Lung (tissue), 12 donors: ENCODE measurements around the gene TAF10. TPM values are rescaled to one million over a fixed set of nuclear protein-coding genes. Genes with fewer than 3 reads are reported as not detected.

Experiments
- ATAC-seq: fragments of 200-7000 bp; cut with Tn5 transposase; one replicate; pipeline ENCODE4 v1.9.1; 2020; ENCODE audit warnings: moderate number of reproducible peaks; ENCODE audit not compliant: insufficient read depth, low FRiP score
- DNase-seq, 3 donors: peaks; one replicate each; pipeline ENCODE4 v3.0.0-alpha.2; 2013 to 2017
- H3K27ac ChIP-seq, 2 donors: one replicate each; pipeline ENCODE4 v1.5.1; 2013; ENCODE audit warnings: mild to moderate bottlenecking in 2 of 2, moderate library complexity in 2 of 2, control low read depth in 1 of 2, inconsistent platforms in 1 of 2, low read depth in 1 of 2, low read length in 1 of 2
- H3K27me3 ChIP-seq, 3 donors: one replicate each; pipeline ENCODE4 v1.5.1; 2013; ENCODE audit warnings: low read length in 2 of 3; ENCODE audit not compliant: control insufficient read depth in 3 of 3, insufficient read depth in 3 of 3
- H3K36me3 ChIP-seq, 4 donors: one replicate each; pipeline ENCODE4 v1.5.1; 2013; ENCODE audit warnings: low read length in 4 of 4, mild to moderate bottlenecking in 1 of 4, moderate library complexity in 1 of 4; ENCODE audit not compliant: control insufficient read depth in 4 of 4, insufficient read depth in 4 of 4
- H3K4me1 ChIP-seq, 5 donors: one replicate each; pipeline ENCODE4 v1.5.1; 2013; ENCODE audit warnings: low read length in 5 of 5, mild to moderate bottlenecking in 2 of 5, moderate library complexity in 1 of 5; ENCODE audit not compliant: control insufficient read depth in 5 of 5, insufficient read depth in 5 of 5
- H3K4me3 ChIP-seq: one replicate; pipeline ENCODE4 v1.5.1; 2013; ENCODE audit warnings: mild to moderate bottlenecking, control low read depth, moderate library complexity
- H3K9ac ChIP-seq, 2 donors: one replicate each; pipeline ENCODE4 v1.5.1; 2013; ENCODE audit warnings: low read length in 2 of 2, control low read depth in 1 of 2; ENCODE audit not compliant: insufficient read depth in 1 of 2
- H3K9me3 ChIP-seq, 4 donors: one replicate each; pipeline ENCODE4 v1.5.1; 2013; ENCODE audit warnings: low read length in 3 of 4, mild to moderate bottlenecking in 1 of 4, moderate library complexity in 1 of 4; ENCODE audit not compliant: control insufficient read depth in 4 of 4, insufficient read depth in 3 of 4
- WGBS, 2 donors: extraction: QIAGEN DNeasy Blood & Tissue Kit; methylation state at CpG; one replicate each; pipeline ENCODE4 v1.1.7; 2013; 5-methylcytosine and 5-hydroxymethylcytosine counted together
- polyA plus RNA-seq, 2 donors: library from polyadenylated mRNA; stranded (reverse); fragments of 200-250 nt; gene quantifications; one replicate each; pipeline ENCODE4 v1.2.1, GENCODE V29; 2013
- total RNA-seq, 2 donors: library from RNA; depleted of rRNA in 1 of 2; stranded (reverse); fragments of >200 nt in 1 of 2; gene quantifications; one replicate each; pipeline ENCODE4 v1.2.1, GENCODE V29; 2014 to 2021
- TF ChIP-seq, protein P1 (sequence below): IDR thresholded peaks from 2 replicates; pipeline ENCODE4 v1.5.1; 2012; ENCODE audit warnings: mild to moderate bottlenecking; ENCODE audit errors: control extremely low read depth, extremely low read depth
- donor health status: control.
- donor health status: control.
- donor health status: Bipolar disorder and iron deficiency.
- donor health status: healthy.
- donor health status: DM: yes; HTN: yes; CAD: no.

TAF10 gene
- total and polyA plus RNA-seq, 4 donors, result 23.9 to 149 (median 117) TPM

GRCh38 chr11:6599881-6600390, 12.1 kb downstream of the TAF10 start:
- Histone ChIP-seq H3K9ac (no peak overlapping the region), H3K27me3 (no peaks in the 10 kb centered on the region), H3K9me3 (no peaks in the 10 kb centered on the region), H3K4me1 (peaks cover 2 to 42% (median 17%) of the 10 kb centered on the region in 5 donors), H3K27ac (no peak overlapping the region), H3K36me3 (peaks cover 23 to 42% (median 28%) of the 10 kb centered on the region in 4 donors), H3K4me3 (no peak overlapping the region)
- WGBS, 2 donors, result 80 to 92% methylated on average over 2 of the region's 2 CpGs
- ATAC-seq (no peak), DNase-seq (no peak)
- TF ChIP-seq, protein P1, sequence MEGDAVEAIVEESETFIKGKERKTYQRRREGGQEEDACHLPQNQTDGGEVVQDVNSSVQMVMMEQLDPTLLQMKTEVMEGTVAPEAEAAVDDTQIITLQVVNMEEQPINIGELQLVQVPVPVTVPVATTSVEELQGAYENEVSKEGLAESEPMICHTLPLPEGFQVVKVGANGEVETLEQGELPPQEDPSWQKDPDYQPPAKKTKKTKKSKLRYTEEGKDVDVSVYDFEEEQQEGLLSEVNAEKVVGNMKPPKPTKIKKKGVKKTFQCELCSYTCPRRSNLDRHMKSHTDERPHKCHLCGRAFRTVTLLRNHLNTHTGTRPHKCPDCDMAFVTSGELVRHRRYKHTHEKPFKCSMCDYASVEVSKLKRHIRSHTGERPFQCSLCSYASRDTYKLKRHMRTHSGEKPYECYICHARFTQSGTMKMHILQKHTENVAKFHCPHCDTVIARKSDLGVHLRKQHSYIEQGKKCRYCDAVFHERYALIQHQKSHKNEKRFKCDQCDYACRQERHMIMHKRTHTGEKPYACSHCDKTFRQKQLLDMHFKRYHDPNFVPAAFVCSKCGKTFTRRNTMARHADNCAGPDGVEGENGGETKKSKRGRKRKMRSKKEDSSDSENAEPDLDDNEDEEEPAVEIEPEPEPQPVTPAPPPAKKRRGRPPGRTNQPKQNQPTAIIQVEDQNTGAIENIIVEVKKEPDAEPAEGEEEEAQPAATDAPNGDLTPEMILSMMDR, result no peak

DNA sequence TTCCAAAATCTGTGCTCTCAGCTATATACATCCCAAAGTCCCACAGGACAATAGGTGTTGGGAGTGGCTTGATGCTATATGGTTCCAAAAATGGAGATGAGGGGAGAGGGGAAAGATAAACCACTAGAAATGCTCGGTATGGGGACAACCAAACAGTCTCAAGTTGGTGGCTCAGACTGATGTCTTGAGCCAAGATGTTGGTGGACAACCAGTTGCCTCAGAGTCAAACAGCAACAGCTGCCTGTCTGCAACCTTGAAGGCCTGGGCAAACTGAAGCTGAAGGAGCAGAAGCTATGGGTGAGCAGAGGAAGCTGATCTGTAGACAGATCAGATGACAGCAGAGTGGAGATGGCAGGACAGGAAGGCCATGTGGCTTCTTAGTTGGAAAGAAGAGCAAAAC, 12.6 kb downstream of the TAF10 start:
- H3K27ac ChIP-seq, result no peak overlapping the region
- peaks cover 0 to 42% (median 12%) of the 10 kb centered on the region in 5 donors for H3K4me1 ChIP-seq
- peaks cover 25 to 45% (median 28%) of the 10 kb centered on the region in 4 donors for H3K36me3 ChIP-seq
- DNase-seq (no peak), ATAC-seq (no peak)
- no peak overlapping the region for H3K4me3 ChIP-seq
- no peaks in the 10 kb centered on the region for H3K27me3 ChIP-seq
- no peak overlapping the region for H3K9ac ChIP-seq
- no peaks in the 10 kb centered on the region for H3K9me3 ChIP-seq
- 80 to 83% methylated on average over 1 of the region's 1 CpG for WGBS, 2 donors
- TF ChIP-seq, protein P1, result no peak

GRCh38 chr11:6598555-6598954, 13.5 kb downstream of the TAF10 start:
- Histone ChIP-seq H3K9ac (no peak overlapping the region), H3K36me3 (peaks cover 24 to 48% (median 29%) of the 10 kb centered on the region in 4 donors), H3K4me1 (peaks cover 0 to 42% (median 11%) of the 10 kb centered on the region in 5 donors), H3K9me3 (no peaks in the 10 kb centered on the region), H3K4me3 (no peak overlapping the region), H3K27me3 (no peaks in the 10 kb centered on the region), H3K27ac (no peak overlapping the region)
- WGBS, 2 donors, result 93 to 97% methylated on average over 3 of the region's 3 CpGs
- ATAC-seq (no peak), DNase-seq (no peak)
- TF ChIP-seq, protein P1, result no peak
